GM12874 (cell line): ENCODE measurements around the gene FRS3.

Experiments used
- CTCF ChIP-seq: IDR thresholded peaks from 2 replicates; pipeline ENCODE4 v1.5.1; 2011; ENCODE audit warnings: low read depth, mild to moderate bottlenecking, control low read depth, low read length, moderate library complexity; ENCODE audit not compliant: insufficient read depth

The FRS3 gene

GRCh38 chr6:41741625-41742490 is 37.8 kb downstream of the FRS3 start:
- no peak for TF ChIP-seq CTCF

DNA sequence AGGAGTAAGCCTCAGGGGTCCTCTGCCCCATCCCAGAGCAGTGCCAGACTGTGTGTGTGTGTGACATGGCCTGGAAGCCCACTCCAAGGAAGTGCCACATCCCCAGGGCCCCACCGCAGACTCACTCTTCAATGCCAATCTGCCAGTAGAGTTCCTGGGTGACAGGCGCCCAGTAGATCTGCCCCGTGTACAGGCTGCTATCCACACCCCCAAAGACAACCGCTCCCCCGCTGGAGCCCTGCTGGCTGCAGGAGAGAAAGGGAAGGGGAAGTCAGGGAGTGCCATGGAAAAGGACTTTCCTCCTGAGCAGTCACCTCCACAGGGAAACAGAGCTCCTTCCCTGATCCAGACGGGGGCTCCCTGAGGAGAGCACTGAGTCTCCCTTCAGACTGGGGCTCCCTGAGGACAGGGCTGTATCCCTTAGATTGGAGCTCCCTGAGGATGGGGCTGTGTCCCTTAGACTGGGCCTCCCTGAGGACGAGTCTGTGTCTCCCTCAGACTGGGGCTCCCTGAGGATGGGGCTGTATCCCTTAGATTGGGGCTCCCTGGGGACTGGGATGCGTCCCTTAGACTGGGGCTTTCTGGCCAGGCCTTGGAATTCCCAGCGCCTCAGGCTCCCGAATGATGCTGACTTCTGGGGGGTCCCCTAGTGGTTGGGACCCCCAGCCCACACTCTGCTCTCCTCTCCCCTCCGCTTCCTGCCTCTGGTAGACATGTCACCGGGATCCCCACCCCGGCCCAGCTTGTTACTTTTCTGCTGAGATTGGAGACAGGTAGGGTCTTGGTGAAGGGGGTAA is 39.1 kb downstream of the FRS3 start:
- TF ChIP-seq CTCF = no peak

DNA sequence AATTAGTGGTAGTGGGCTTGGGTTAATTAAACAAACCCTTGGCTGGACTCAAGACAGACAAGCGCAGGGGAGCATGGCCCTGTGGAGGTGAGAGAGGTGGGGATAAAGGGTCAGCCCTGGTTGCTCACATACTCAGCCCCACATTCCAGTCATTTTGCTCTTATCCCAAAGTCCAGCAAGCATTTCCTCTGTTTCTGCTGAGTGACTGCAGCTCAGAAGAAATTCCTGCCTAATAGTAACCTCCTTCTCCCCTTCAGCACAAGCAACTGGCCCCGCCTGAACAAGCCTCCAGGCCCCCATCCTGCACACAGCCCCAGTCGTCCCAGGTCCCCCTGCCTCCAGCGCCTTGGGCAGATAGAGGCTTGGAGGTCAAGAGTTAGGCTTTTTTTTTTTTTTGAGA is 40.7 kb downstream of the FRS3 start:
- no peak for TF ChIP-seq CTCF

DNA sequence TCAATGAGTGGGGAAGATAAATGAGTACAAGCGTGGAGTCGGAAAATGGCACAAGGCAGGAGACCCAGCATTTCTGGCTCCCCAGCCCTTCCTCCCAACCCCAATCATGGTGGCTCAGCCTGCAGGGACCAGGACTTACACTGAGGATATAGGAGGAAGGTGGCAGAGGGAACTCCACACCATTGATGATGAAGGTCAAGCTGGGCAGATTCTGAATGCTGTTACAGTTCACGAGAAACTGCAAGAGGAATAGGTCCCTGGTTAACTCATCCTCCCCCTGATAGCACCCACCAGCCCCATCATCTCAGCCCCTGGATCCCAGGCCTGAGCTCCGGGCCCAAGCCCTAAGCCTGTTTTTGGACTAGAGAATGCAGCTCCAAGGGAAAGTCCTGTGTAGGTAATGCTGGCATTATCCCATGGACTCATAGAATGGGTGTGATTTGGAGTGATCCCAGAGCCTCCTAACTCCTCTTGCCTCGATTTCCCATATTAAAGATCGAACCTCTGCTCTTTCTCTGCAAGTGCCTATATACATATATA is 42.0 kb downstream of the FRS3 start:
- TF ChIP-seq CTCF = no peak

DNA sequence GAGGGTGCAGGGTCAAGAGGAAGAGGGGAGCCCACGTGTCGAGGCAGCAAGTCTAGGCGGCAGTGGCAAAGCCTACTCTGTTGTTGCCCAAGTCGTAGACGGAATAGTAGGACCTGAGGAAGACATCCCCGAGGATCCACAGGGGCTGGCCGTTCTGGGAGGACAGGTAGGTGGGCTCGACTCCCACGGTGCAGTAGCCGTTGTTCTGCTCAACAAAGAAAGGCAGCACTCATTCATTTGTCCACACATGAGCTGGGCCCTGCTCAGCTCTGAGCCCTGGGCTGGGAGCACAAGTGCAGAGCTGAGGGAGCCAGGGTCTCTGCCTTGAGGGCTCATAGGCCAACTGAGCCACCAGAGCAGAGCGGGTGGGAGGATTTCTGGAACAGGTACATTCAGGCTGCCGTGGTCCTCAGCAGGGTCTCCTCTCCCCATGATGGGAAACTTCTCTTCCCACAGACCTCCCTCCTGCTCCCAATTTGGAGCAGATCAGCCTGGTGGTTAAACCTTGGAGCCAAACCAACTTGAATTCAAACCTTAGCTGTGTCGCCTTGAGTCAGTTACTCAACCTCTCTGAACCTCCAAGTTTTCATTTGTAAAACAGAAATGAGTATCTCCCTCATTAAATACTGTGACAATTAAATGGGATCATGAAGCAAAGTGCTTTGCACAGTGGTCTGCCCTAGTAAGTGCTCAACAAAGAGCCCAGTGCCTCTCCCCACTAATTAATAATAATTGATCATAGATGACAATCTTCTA is 42.7 kb downstream of the FRS3 start:
- no peak for TF ChIP-seq CTCF

DNA sequence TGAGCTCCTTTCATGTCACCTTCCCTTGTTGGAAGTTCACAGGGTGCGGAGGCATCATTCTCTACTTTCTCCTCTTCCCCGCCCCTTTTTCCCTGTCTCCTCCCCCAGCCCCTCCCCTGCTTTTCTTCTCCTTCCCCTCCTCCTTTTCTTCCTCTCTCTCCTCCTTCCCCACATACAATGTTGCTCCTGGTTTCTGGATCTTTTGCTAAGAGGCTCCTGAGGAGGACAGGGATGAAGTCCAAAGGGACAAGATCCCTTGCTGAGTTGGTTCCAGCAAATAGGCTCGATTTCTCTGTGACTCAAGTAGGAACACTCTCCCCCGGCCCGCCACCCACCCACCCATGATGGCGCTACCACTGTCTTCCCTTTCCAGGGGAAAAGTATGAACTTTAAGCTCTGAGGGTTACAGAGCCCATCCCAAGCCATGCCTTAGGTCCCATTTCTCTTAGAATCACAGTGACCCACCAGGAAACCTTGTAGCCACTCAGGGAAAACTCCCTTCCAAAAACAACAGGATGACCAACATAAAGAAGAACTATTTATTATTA is 43.4 kb downstream of the FRS3 start:
- no peak for TF ChIP-seq CTCF
